Mucosa of descending colon (tissue), 3 donors: ENCODE data around the gene FAM98A. TPM values are rescaled to one million over a fixed set of nuclear protein-coding genes. Genes with fewer than 3 reads are reported as not detected.

Experiments
- ATAC-seq: fragments of 200-7000 bp; cut with Tn5 transposase; one replicate; pipeline ENCODE4 v1.9.1; 2020; ENCODE audit warnings: mild to moderate bottlenecking, moderate library complexity
- DNase-seq, 3 donors: peaks; one replicate each; pipeline ENCODE4 v3.0.0-alpha.2; 2020
- H3K36me3 ChIP-seq: fragments of 200-600 bp; one replicate; pipeline ENCODE4 v1.8.0; 2021; ENCODE audit warnings: low read depth, mild to moderate bottlenecking
- H3K4me1 ChIP-seq: fragments of 200-600 bp; one replicate; pipeline ENCODE4 v1.8.0; 2021; ENCODE audit warnings: low read depth, mild to moderate bottlenecking
- H3K4me3 ChIP-seq: fragments of 200-600 bp; one replicate; pipeline ENCODE4 v1.8.0; 2021; ENCODE audit warnings: mild to moderate bottlenecking
- H3K9me3 ChIP-seq: fragments of 200-600 bp; one replicate; pipeline ENCODE4 v1.8.0; 2021; ENCODE audit warnings: mild to moderate bottlenecking
- intact Hi-C, 2 donors: fragments of 100-400 bp; cut with DNase I in 1 of 2; cut with micrococcal nuclease in 1 of 2; formaldehyde crosslinking; loops; one replicate each; pipeline versions ENCODE4 v1.11.0 to v1.11.1; 2022; cut with DNase I, micrococcal nuclease
- long read RNA-seq, 2 donors: library from polyadenylated mRNA; unstranded; transcript quantifications; one replicate each; pipeline ENCODE4 v2.0.0, GENCODE V29; 2019 to 2021
- total RNA-seq, 3 donors: library from RNA; stranded (reverse); fragmentation: NEBNext Ultra II Directional in 2 of 3; extraction: Animal tissue kit (Norgen Biotek cat#: 25700) in 2 of 3; gene quantifications; one replicate each; pipeline versions ENCODE4 v1.2.1 to v1.2.4, GENCODE V29; 2021 to 2023
- TF ChIP-seq, protein P1 (sequence below): fragments of 200-600 bp; IDR thresholded peaks from one replicate; pipeline ENCODE4 v1.8.0; 2022; ENCODE audit warnings: antibody characterized with exemption, mild to moderate bottlenecking
- donor health status: DM: no; HTN: no; CAD: no; lungs with moderate emphysema.
- donor health status: DM: no; HTN: no; CAD: no.
- donor health status: DM: no; HTN: yes; CAD: no.

FAM98A gene
- total RNA-seq = 10 to 100 TPM; 18.6 to 46.9 (median 34.7) TPM
- long read RNA-seq, donor 1, partial matches to known transcripts = 1 of 7 reads
- long read RNA-seq, donor 1, other reads (novel, unspliced or antisense) = 1 of 7 reads
- long read RNA-seq, donor 2, partial matches to known transcripts = 8 of 11 reads
- long read RNA-seq, donor 2, other reads (novel, unspliced or antisense) = 1 of 11 reads

- ATAC-seq (peak; percentile 99), DNase-seq (peak; percentile 99)
- H3K9me3 ChIP-seq = no peaks in the 10 kb centered on the region
- H3K4me1 ChIP-seq = peaks cover 16% of the 10 kb centered on the region
- intact Hi-C loops = no loop called here
- peaks cover 3% of the 10 kb centered on the region for H3K36me3 ChIP-seq
- peak within 1 kb of the TSS; percentile 70 for H3K4me3 ChIP-seq
- TF ChIP-seq, protein P1, sequence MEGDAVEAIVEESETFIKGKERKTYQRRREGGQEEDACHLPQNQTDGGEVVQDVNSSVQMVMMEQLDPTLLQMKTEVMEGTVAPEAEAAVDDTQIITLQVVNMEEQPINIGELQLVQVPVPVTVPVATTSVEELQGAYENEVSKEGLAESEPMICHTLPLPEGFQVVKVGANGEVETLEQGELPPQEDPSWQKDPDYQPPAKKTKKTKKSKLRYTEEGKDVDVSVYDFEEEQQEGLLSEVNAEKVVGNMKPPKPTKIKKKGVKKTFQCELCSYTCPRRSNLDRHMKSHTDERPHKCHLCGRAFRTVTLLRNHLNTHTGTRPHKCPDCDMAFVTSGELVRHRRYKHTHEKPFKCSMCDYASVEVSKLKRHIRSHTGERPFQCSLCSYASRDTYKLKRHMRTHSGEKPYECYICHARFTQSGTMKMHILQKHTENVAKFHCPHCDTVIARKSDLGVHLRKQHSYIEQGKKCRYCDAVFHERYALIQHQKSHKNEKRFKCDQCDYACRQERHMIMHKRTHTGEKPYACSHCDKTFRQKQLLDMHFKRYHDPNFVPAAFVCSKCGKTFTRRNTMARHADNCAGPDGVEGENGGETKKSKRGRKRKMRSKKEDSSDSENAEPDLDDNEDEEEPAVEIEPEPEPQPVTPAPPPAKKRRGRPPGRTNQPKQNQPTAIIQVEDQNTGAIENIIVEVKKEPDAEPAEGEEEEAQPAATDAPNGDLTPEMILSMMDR = peak; percentile 16
Measured at GRCh38 chr2:33599175-33599942, at the start of gene FAM98A. Gene FAM98A, minus strand, starts transcription at chr2:33599299. Its CDS starts 78 bp downstream, at chr2:33599221.

GRCh38 chr2:33645861-33646260, 46.8 kb upstream of the FAM98A start:
- TF ChIP-seq, protein P1 = no peak
- H3K9me3 ChIP-seq = no peaks in the 10 kb centered on the region
- H3K4me1 ChIP-seq = no peaks in the 10 kb centered on the region
- intact Hi-C loops = no loop called here
- ATAC-seq (no peak), DNase-seq (no peak)
- no peaks in the 10 kb centered on the region for H3K36me3 ChIP-seq
- no peak overlapping the region for H3K4me3 ChIP-seq

DNA sequence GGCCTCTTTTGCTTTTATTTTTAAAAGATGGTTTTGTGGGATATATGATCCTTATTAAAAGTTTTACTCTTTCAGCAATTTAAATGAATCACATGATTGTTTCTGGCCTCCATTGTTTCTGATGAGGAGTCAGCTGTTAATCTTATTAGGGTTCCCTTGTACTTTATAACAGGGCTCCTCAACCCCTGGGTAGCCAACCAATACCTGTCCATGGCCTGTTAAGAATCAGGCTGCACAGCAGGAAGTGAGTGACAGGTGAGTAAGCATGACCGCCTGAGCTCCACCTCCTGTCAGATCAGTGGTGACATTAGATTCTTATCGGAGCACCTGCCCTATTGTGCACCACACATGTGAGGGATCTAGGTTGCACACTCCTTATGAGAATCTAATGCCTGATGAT, 45.1 kb upstream of the FAM98A start:
- ATAC-seq = no peak
- Histone ChIP-seq H3K36me3 (no peaks in the 10 kb centered on the region), H3K9me3 (no peaks in the 10 kb centered on the region), H3K4me1 (no peaks in the 10 kb centered on the region), H3K4me3 (no peak overlapping the region)
- intact Hi-C loops = no loop called here
- no peak for DNase-seq
- TF ChIP-seq, protein P1 = no peak

DNA sequence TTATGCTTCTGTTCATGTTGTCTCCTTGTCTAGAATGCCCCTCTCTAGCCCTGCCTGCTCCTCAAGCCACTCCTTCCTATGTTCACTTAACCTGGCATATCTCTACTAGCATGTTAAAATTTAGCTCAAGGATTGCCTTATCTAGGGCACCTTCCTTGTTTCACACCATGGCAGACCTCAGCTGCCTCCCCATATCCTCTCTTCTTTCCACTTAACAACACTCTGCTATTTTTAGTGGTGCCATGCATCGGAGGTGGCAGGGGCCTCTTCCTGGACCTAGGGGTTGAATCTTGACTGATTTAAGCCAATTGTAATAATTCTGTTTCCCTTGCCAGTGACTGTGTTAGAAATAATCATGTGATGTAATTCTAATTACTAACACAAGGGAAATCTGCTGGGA, 36.9 kb upstream of the FAM98A start:
- Histone ChIP-seq H3K36me3 (no peaks in the 10 kb centered on the region), H3K4me3 (no peak overlapping the region), H3K9me3 (no peaks in the 10 kb centered on the region), H3K4me1 (no peaks in the 10 kb centered on the region)
- no peak for ATAC-seq
- no peak for DNase-seq
- TF ChIP-seq, protein P1 = no peak
- intact Hi-C loops = no loop called here

- ATAC-seq (no peak), DNase-seq (no peak)
- Histone ChIP-seq H3K36me3 (no peaks in the 10 kb centered on the region), H3K4me1 (no peaks in the 10 kb centered on the region), H3K4me3 (no peak overlapping the region), H3K9me3 (no peaks in the 10 kb centered on the region)
- TF ChIP-seq, protein P1 = no peak
- intact Hi-C loops = no loop called here
Measured at GRCh38 chr2:33634261-33634910, 35.3 kb upstream of the FAM98A start.
